PC-3 (cell line): ENCODE data around the gene TTC23. TPM values are rescaled to one million over a fixed set of nuclear protein-coding genes. Genes with fewer than 3 reads are reported as not detected.

Source experiments
- ATAC-seq: fragments of 200-7000 bp; cut with Tn5 transposase; 2 replicates; pipeline ENCODE4 v1.9.1; 2020; ENCODE audit warnings: mild to moderate bottlenecking, moderate library complexity
- BruUV-seq: library from RNA; stranded (reverse); fragments of 400-500 nt; replicated peaks from 2 replicates; lab custom pipeline; 2021; lab: Mats Ljungman, UMichigan
- CTCF ChIA-PET: fragments of 300-600 bp; sonication (Branson Sonifier 250); formaldehyde crosslinking; loops from one replicate; lab custom pipeline; 2022; ENCODE audit warnings: antibody characterized with exemption; lab: Charles Lee
- POLR2A ChIA-PET: fragments of 300-600 bp; sonication (Branson Sonifier 250); formaldehyde crosslinking; loops from one replicate; lab custom pipeline; 2022; ENCODE audit warnings: antibody characterized with exemption; ENCODE audit not compliant: unreplicated experiment; lab: Charles Lee
- DNase-seq: peaks from one replicate; pipeline ENCODE4 v3.0.0-alpha.2; 2015
- H2AFZ ChIP-seq: fragments of 300-600 bp; sonication (generic); 2 replicates; pipeline ENCODE4 v1.6.0; 2016; ENCODE audit warnings: antibody characterized with exemption, low read length
- H3F3A ChIP-seq: fragments of 300-600 bp; sonication (generic); one replicate; pipeline ENCODE4 v1.6.0; 2017; ENCODE audit warnings: antibody characterized with exemption, low read length, control low read depth, mild to moderate bottlenecking; ENCODE audit not compliant: unreplicated experiment
- H3K27ac ChIP-seq: fragments of 300-600 bp; sonication (generic); 2 replicates; pipeline ENCODE4 v1.5.1; 2016; ENCODE audit warnings: mild to moderate bottlenecking, low read length
- H3K27me3 ChIP-seq: fragments of 300-600 bp; sonication (generic); 2 replicates; pipeline ENCODE4 v1.6.1; 2016; ENCODE audit warnings: low read length, mixed read lengths
- H3K36me3 ChIP-seq: fragments of 300-600 bp; sonication (generic); 2 replicates; pipeline ENCODE4 v1.6.1; 2016; ENCODE audit warnings: low read depth, mixed run types, low read length, mixed read lengths
- H3K4me1 ChIP-seq: fragments of 300-600 bp; sonication (generic); 2 replicates; pipeline ENCODE4 v1.5.1; 2016; ENCODE audit warnings: low read length; ENCODE audit not compliant: insufficient read depth
- H3K4me2 ChIP-seq: fragments of 300-600 bp; sonication (generic); 2 replicates; pipeline ENCODE4 v1.6.0; 2016; ENCODE audit warnings: low read length
- H3K4me3 ChIP-seq: fragments of 300-600 bp; sonication (generic); 2 replicates; pipeline ENCODE4 v1.5.1; 2016; ENCODE audit warnings: mild to moderate bottlenecking, low read length, mixed read lengths
- H3K79me2 ChIP-seq: fragments of 300-600 bp; sonication (generic); 2 replicates; pipeline ENCODE4 v1.6.1; 2017; ENCODE audit warnings: low read length, mixed read lengths
- H3K9ac ChIP-seq: fragments of 300-600 bp; sonication (generic); 2 replicates; pipeline ENCODE4 v1.6.0; 2016; ENCODE audit warnings: mild to moderate bottlenecking, low read length
- H3K9me2 ChIP-seq: fragments of 300-600 bp; sonication (generic); replicated peaks from 2 replicates; pipeline ENCODE4 v1.6.1; 2016; ENCODE audit warnings: mixed run types, low read length, mixed read lengths
- H3K9me3 ChIP-seq: fragments of 300-600 bp; sonication (generic); 2 replicates; pipeline ENCODE4 v1.6.1; 2016; ENCODE audit warnings: low read length, mixed read lengths
- H4K20me1 ChIP-seq: fragments of 300-600 bp; sonication (generic); 2 replicates; pipeline ENCODE4 v1.6.1; 2016; ENCODE audit warnings: low read length, mixed read lengths
- EZH2 ChIP-seq: fragments of 300-600 bp; sonication (generic); IDR thresholded peaks from one replicate; pipeline ENCODE4 v1.6.1; 2017; ENCODE audit warnings: antibody characterized with exemption, mild to moderate bottlenecking, low read length; ENCODE audit not compliant: unreplicated experiment
- EZH2phosphoT487 ChIP-seq: fragments of 300-600 bp; sonication (generic); IDR thresholded peaks from 2 replicates; pipeline ENCODE4 v1.6.1; 2018; ENCODE audit warnings: mild to moderate bottlenecking, antibody characterized with exemption, low read length, borderline replicate concordance
- intact Hi-C: fragments of 100-400 bp; cut with micrococcal nuclease; formaldehyde crosslinking; loops from 2 replicates; pipeline ENCODE4 v1.9.0; 2023
- total RNA-seq: library from RNA; depleted of rRNA; stranded (reverse); fragments of >200 nt; gene quantifications from 2 replicates; pipeline ENCODE4 v1.2.3, GENCODE V29; 2014
- TF ChIP-seq, protein P1 (sequence below): fragments of 300-600 bp; sonication (generic); conservative IDR thresholded peaks from 2 replicates; pipeline ENCODE4 v1.5.1; 2017; ENCODE audit warnings: antibody characterized with exemption, low read depth, mild to moderate bottlenecking, low read length

The TTC23 gene
- total RNA-seq, 1 experiment from 2014 or later = 10.4 TPM

DNA sequence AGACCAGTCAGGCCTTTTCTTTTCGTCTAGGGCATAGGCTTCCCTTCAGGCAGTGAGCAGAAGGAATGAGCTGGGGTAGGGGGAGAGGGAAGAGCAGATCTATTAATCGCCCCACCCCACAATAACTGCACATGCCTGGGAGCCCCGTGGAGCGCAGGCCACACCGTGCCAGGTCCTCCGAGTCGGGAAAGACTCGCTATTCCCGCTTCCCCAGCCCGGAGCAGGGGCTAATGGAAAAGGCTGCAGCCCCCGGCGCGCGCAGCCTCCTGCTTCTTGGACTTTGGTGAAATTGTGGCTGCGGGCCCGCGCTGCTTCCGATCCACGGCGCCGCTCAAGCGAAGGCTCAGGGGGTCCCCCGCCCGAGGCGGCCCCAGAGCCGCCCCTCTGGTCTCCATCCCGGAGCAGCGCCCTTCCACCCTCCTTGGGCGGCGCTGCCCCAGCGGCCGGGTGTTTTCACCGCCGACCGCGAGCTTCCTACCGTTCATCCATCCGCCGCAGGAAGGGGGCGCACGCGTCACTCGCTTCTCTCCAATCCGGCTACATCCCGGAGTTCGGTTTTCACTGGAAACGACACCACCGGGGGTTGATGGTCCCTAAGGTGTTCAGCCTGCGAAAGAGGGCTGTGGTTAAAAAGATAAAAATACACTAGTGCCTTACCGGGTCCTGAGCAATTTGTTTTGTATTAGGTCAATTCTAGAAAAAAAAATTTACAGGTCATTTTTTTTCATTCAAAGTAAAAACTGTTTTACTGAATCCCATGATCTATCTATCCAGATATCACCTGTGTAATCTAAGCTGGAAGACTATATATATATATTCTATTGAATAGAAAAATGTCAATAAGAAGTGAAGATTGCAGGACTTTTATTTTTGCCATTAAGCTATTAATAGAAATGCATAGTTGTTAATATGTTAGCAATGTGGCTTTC is 148.9 kb downstream of the TTC23 start:
- peak overlapping the region; percentile 79 for H2AFZ ChIP-seq
- no peaks in the 10 kb centered on the region for H3K4me1 ChIP-seq
- BruUV-seq = no TSS peak
- no peaks in the 10 kb centered on the region for H3F3A ChIP-seq
- intact Hi-C loops = loop anchor here (1.0 kb wide), 1 partner anchor 113 kb away; no protein-coding TSS in a partner anchor
- H3K4me2 ChIP-seq = peak overlapping the region; percentile 78
- H3K36me3 ChIP-seq = no peaks in the 10 kb centered on the region
- ChIA-PET POLR2A (no interaction called here), CTCF (interaction anchor here (1.0 kb wide), 1 partner anchor 113 kb away, joined by 4 read pairs; no protein-coding TSS in a partner anchor)
- no peaks in the 10 kb centered on the region for H3K9me2 ChIP-seq
- no peaks in the 10 kb centered on the region for H4K20me1 ChIP-seq
- DNase-seq (peak; percentile 83), ATAC-seq (peak; percentile 58)
- no peaks in the 10 kb centered on the region for H3K27me3 ChIP-seq
- H3K9ac ChIP-seq = no peak overlapping the region
- no peaks in the 10 kb centered on the region for H3K79me2 ChIP-seq
- H3K4me3 ChIP-seq = peak overlapping the region; percentile 62
- no peaks in the 10 kb centered on the region for H3K9me3 ChIP-seq
- TF ChIP-seq, protein P1, sequence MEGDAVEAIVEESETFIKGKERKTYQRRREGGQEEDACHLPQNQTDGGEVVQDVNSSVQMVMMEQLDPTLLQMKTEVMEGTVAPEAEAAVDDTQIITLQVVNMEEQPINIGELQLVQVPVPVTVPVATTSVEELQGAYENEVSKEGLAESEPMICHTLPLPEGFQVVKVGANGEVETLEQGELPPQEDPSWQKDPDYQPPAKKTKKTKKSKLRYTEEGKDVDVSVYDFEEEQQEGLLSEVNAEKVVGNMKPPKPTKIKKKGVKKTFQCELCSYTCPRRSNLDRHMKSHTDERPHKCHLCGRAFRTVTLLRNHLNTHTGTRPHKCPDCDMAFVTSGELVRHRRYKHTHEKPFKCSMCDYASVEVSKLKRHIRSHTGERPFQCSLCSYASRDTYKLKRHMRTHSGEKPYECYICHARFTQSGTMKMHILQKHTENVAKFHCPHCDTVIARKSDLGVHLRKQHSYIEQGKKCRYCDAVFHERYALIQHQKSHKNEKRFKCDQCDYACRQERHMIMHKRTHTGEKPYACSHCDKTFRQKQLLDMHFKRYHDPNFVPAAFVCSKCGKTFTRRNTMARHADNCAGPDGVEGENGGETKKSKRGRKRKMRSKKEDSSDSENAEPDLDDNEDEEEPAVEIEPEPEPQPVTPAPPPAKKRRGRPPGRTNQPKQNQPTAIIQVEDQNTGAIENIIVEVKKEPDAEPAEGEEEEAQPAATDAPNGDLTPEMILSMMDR = peak; percentile 84
- TF ChIP-seq EZH2phosphoT487 = no peak
- H3K27ac ChIP-seq = no peak overlapping the region

DNA sequence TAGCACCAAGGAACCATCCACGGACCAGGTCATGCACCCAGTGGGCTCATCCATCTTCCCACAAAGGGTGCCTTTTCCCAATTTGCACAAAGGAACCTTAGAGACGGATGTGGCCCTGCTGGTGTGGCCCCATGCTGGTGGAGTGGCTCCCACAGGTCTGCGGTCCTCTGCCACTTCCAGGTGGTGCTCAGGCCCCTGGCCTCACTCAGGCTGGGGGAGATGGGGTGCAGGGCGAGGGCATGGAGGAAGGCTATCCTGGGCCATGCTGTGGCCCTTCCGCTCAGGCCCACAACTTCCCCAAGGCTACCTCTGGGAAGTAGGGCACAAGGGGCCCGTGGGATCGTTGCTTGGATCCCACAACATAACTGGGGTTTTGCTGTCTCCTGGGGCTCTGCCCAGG is 149.7 kb downstream of the TTC23 start:
- ATAC-seq (no peak), DNase-seq (no peak)
- Histone ChIP-seq H3K36me3 (no peaks in the 10 kb centered on the region), H3F3A (no peaks in the 10 kb centered on the region), H3K4me2 (peak overlapping the region; percentile 78; the same call in 1 of the 2 replicates), H2AFZ (no peak overlapping the region; the same call in 1 of the 2 replicates), H4K20me1 (no peaks in the 10 kb centered on the region), H3K79me2 (no peaks in the 10 kb centered on the region), H3K27ac (no peak overlapping the region), H3K27me3 (no peaks in the 10 kb centered on the region), H3K4me3 (no peak overlapping the region), H3K9me3 (no peaks in the 10 kb centered on the region), H3K9ac (no peak overlapping the region), H3K4me1 (no peaks in the 10 kb centered on the region), H3K9me2 (no peaks in the 10 kb centered on the region)
- intact Hi-C loops = loop anchor here (1.0 kb wide), 1 partner anchor 114 kb away; no protein-coding TSS in a partner anchor
- ChIA-PET POLR2A (no interaction called here), CTCF (no interaction called here)
- no TSS peak for BruUV-seq
- no peak for TF ChIP-seq EZH2phosphoT487

DNA sequence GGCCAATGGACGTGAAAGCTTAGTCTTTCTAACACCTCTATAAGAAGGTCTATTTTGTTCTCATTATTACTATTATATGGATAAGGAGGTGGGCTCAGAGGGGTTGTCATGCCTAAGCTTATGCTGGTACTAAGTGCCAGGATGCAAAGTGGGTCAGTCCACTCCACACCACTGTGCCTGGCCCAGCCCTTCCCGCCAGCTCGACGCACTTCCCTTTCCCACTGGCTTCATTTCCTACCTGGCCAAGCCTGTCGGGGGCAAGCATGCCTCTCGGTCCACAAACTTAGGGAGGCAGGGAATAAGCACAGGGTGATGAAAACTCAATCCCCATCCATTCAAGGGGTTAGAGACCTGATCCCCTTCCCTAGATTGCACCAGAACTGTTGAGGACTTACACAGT is 150.4 kb downstream of the TTC23 start:
- Histone ChIP-seq H3K9ac (no peak overlapping the region), H3F3A (no peaks in the 10 kb centered on the region), H3K4me2 (no peak overlapping the region), H2AFZ (no peak overlapping the region), H3K27ac (no peak overlapping the region), H3K4me1 (no peaks in the 10 kb centered on the region), H3K9me2 (no peaks in the 10 kb centered on the region), H3K36me3 (no peaks in the 10 kb centered on the region), H4K20me1 (no peaks in the 10 kb centered on the region), H3K4me3 (no peak overlapping the region), H3K79me2 (no peaks in the 10 kb centered on the region), H3K27me3 (no peaks in the 10 kb centered on the region), H3K9me3 (no peaks in the 10 kb centered on the region)
- DNase-seq (no peak), ATAC-seq (no peak)
- TF ChIP-seq EZH2 (no peak), EZH2phosphoT487 (no peak)
- TF ChIP-seq, protein P1 = no peak
- POLR2A ChIA-PET = no interaction called here
- CTCF ChIA-PET = no interaction called here
- intact Hi-C loops = no loop called here
- no TSS peak for BruUV-seq
